Ovary (tissue), 9 donors: ENCODE results near the gene UBR3. TPM values are rescaled to one million over a fixed set of nuclear protein-coding genes. Genes with fewer than 3 reads are reported as not detected.

Experiments
- DNase-seq, 5 donors: peaks; one replicate each; pipeline ENCODE4 v3.0.0-alpha.2; 2019 to 2020
- H3K27ac ChIP-seq, 2 donors: fragments of 200-600 bp; one replicate each; pipeline versions ENCODE4 v1.5.1 to v1.8.0; 2019 to 2022
- H3K27me3 ChIP-seq: fragments of 200-600 bp; one replicate; pipeline ENCODE4 v1.8.0; 2022
- H3K36me3 ChIP-seq: fragments of 200-600 bp; sonication (generic); one replicate; pipeline ENCODE4 v1.5.1; 2019
- H3K4me1 ChIP-seq: one replicate; pipeline ENCODE4 v1.8.1; 2013; ENCODE audit warnings: mild to moderate bottlenecking, moderate library complexity; ENCODE audit not compliant: insufficient read depth
- H3K4me3 ChIP-seq: fragments of 200-600 bp; sonication (generic); one replicate; pipeline ENCODE4 v1.5.1; 2017
- H3K9me3 ChIP-seq, 2 donors: fragments of 200-600 bp in 1 of 2; sonication (generic) in 1 of 2; one replicate each; pipeline versions ENCODE4 v1.5.1 to v1.8.1; 2013 to 2019; ENCODE audit warnings: mild to moderate bottlenecking in 1 of 2, moderate library complexity in 1 of 2
- CTCF ChIP-seq, 3 donors: fragments of 450-650 bp in 2 of 3; fragments of 200-600 bp in 1 of 3; IDR thresholded peaks; one replicate each; pipeline versions ENCODE4 v1.5.1 to v1.8.0; 2016 to 2022; ENCODE audit warnings: antibody characterized with exemption in 3 of 3, mild to moderate bottlenecking in 1 of 3
- EP300 ChIP-seq: sonication (generic); formaldehyde crosslinking; IDR thresholded peaks from one replicate; pipeline ENCODE4 v1.6.1; 2017; ENCODE audit warnings: antibody characterized with exemption
- POLR2A ChIP-seq: fragments of 450-650 bp; IDR thresholded peaks from one replicate; pipeline ENCODE4 v1.6.1; 2017; ENCODE audit warnings: antibody characterized with exemption, mild to moderate bottlenecking, moderate library complexity
- WGBS, 3 donors: extraction: QIAGEN DNeasy Blood & Tissue Kit in 1 of 3; methylation state at CpG; one replicate each; pipeline versions ENCODE4 v1.1.5 to v1.1.7; 2013 to 2017; 5-methylcytosine and 5-hydroxymethylcytosine counted together
- intact Hi-C, 4 donors: fragments of 100-400 bp; cut with DNase I; formaldehyde crosslinking; loops; one replicate each; pipeline versions ENCODE4 v1.11.0 to v1.15.1; 2022 to 2023
- polyA plus RNA-seq, 2 donors: library from polyadenylated mRNA; stranded (reverse); fragments of 200-250 nt in 1 of 2; fragments of 350-450 nt in 1 of 2; fragmentation: Illumina TruSeq in 1 of 2; extraction: RNeasy Lipid Tissue Mini Kit (QIAGEN cat#74804) in 1 of 2; gene quantifications; one replicate each; pipeline ENCODE4 v1.2.3, GENCODE V29; 2013 to 2014
- total RNA-seq, 7 donors: library from RNA; depleted of rRNA in 2 of 7; stranded (reverse); fragments of >200 nt in 2 of 7; fragmentation: NEBNext Ultra II Directional in 3 of 7; extraction: Animal tissue kit (Norgen Biotek cat#: 25700) in 3 of 7; gene quantifications; one replicate each; pipeline versions ENCODE4 v1.1.0 to v1.2.4, GENCODE V29; 2016 to 2023
- donor health status: DM: no; HTN: no; CAD: no; lungs with moderate emphysema.
- donor health status: DM: no; HTN: no; CAD: no.
- donor health status: Bipolar disorder and iron deficiency.
- donor health status: DM: yes; HTN: yes; CAD: no.
- donor health status: DM: no; HTN: no; CAD: no.
- donor health status: DM: yes; HTN: yes; CAD: no.

The UBR3 gene
- total and polyA plus RNA-seq, 9 donors = 13.6 to 63.4 (median 45.1) TPM

- TF ChIP-seq POLR2A = no peak
- TF ChIP-seq EP300 = no peak
- TF ChIP-seq CTCF (IDR thresholded peaks at IDR 0.05) = no peak
- intact Hi-C loops = no loop called here
- Histone ChIP-seq H3K27ac (no peak overlapping the region), H3K36me3 (no peaks in the 10 kb centered on the region), H3K27me3 (no peaks in the 10 kb centered on the region), H3K9me3 (no peaks in the 10 kb centered on the region), H3K4me1 (no peaks in the 10 kb centered on the region), H3K4me3 (no peak overlapping the region)
- DNase-seq = no peak
- WGBS, 3 donors = 63 to 81% (median 80%) methylated on average over 2 of the region's 2 CpGs
These were observed 260.1 kb downstream of the UBR3 start for GRCh38 chr2:170087413-170087793.

GRCh38 chr2:170088776-170089175 is 261.5 kb downstream of the UBR3 start:
- Histone ChIP-seq H3K4me3 (no peak overlapping the region), H3K9me3 (no peaks in the 10 kb centered on the region), H3K27me3 (no peaks in the 10 kb centered on the region), H3K27ac (no peak overlapping the region), H3K36me3 (no peaks in the 10 kb centered on the region), H3K4me1 (no peaks in the 10 kb centered on the region)
- intact Hi-C loops = no loop called here
- TF ChIP-seq POLR2A (no peak), CTCF (IDR thresholded peaks at IDR 0.05) (no peak), EP300 (no peak)
- DNase-seq = no peak
- 44 to 60% (median 49%) methylated on average over 5 of the region's 5 CpGs for WGBS, 3 donors

- no peaks in the 10 kb centered on the region for H3K36me3 ChIP-seq
- H3K4me3 ChIP-seq = no peak overlapping the region
- no peak overlapping the region for H3K27ac ChIP-seq
- no peaks in the 10 kb centered on the region for H3K4me1 ChIP-seq
- H3K9me3 ChIP-seq = no peaks in the 10 kb centered on the region
- TF ChIP-seq EP300 (no peak), POLR2A (no peak), CTCF (IDR thresholded peaks at IDR 0.05) (no peak)
- intact Hi-C loops = no loop called here
- no peaks in the 10 kb centered on the region for H3K27me3 ChIP-seq
- DNase-seq = no peak
These were observed 263.0 kb downstream of the UBR3 start for GRCh38 chr2:170090229-170090628.

- no peaks in the 10 kb centered on the region for H3K4me1 ChIP-seq
- no peaks in the 10 kb centered on the region for H3K9me3 ChIP-seq
- no peak for DNase-seq
- H3K4me3 ChIP-seq = no peak overlapping the region
- H3K27ac ChIP-seq = no peak overlapping the region
- WGBS, 3 donors = 92 to 98% (median 93%) methylated on average over 3 of the region's 3 CpGs
- H3K36me3 ChIP-seq = no peaks in the 10 kb centered on the region
- H3K27me3 ChIP-seq = no peaks in the 10 kb centered on the region
- intact Hi-C loops = no loop called here
- TF ChIP-seq EP300 = no peak
- no peak for TF ChIP-seq POLR2A
- TF ChIP-seq CTCF (IDR thresholded peaks at IDR 0.05) = no peak
These were observed 264.2 kb downstream of the UBR3 start for GRCh38 chr2:170091436-170091835.
